ENCODE data around the gene CCSER2.

The CCSER2 gene

DNA sequence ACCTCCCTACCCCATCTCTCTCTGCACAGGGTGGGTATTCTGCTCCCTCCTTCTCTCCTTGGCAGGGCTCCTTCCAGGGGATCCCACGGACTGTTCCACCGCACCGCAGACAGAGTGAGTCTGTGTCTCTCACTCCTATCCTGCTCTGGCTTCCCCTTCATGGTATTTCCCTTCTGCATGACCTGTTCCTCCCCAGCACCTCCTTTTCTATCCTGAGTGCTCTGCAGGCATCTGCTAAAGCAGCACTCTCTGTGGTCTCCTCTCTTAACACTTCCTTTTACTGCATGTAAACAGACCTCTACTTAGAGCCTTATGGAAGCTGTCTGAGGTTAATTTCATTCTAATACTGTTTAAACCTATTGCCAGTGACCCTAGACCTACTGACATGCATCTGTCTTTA is 171.5 kb downstream of the CCSER2 start:
- no peak overlapping the region for H2AFZ ChIP-seq (ENCODE audit: low read length)
- no peak overlapping the region for H3K27ac ChIP-seq (ENCODE audit: low read depth, low read length, poor library complexity, severe bottlenecking)
- no peaks in the 10 kb centered on the region for H3K27me3 ChIP-seq (ENCODE audit: insufficient read depth, low read length)
- H3K36me3 ChIP-seq (ENCODE audit: insufficient read depth, low read length) = no peaks in the 10 kb centered on the region
- H3K9me3 ChIP-seq (ENCODE audit: low read length) = no peaks in the 10 kb centered on the region
- no peak overlapping the region for H3K4me2 ChIP-seq (ENCODE audit: low read length)
- H3F3A ChIP-seq (ENCODE audit: insufficient read depth, low read length) = no peaks in the 10 kb centered on the region
- TF ChIP-seq, protein P1, sequence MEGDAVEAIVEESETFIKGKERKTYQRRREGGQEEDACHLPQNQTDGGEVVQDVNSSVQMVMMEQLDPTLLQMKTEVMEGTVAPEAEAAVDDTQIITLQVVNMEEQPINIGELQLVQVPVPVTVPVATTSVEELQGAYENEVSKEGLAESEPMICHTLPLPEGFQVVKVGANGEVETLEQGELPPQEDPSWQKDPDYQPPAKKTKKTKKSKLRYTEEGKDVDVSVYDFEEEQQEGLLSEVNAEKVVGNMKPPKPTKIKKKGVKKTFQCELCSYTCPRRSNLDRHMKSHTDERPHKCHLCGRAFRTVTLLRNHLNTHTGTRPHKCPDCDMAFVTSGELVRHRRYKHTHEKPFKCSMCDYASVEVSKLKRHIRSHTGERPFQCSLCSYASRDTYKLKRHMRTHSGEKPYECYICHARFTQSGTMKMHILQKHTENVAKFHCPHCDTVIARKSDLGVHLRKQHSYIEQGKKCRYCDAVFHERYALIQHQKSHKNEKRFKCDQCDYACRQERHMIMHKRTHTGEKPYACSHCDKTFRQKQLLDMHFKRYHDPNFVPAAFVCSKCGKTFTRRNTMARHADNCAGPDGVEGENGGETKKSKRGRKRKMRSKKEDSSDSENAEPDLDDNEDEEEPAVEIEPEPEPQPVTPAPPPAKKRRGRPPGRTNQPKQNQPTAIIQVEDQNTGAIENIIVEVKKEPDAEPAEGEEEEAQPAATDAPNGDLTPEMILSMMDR (IDR thresholded peaks at IDR 0.05; ENCODE audit: low read length) = no peak
- no peak for TF ChIP-seq EZH2 (IDR thresholded peaks at IDR 0.05; ENCODE audit: borderline replicate concordance, low read length)
- H4K20me1 ChIP-seq (ENCODE audit: insufficient read depth, low read length) = no peaks in the 10 kb centered on the region
- H3K9ac ChIP-seq (ENCODE audit: low read length) = no peak overlapping the region
- H3K4me1 ChIP-seq (ENCODE audit: insufficient read depth, low read length, severe bottlenecking) = peaks cover 5% of the 10 kb centered on the region
- H3K79me2 ChIP-seq (ENCODE audit: insufficient read depth, low read length) = no peaks in the 10 kb centered on the region
- H3K4me3 ChIP-seq (ENCODE audit: low read depth, low read length, poor library complexity, severe bottlenecking) = no peak overlapping the region
- H3K9me2 ChIP-seq (ENCODE audit: low read depth, low read length) = no peaks in the 10 kb centered on the region

DNA sequence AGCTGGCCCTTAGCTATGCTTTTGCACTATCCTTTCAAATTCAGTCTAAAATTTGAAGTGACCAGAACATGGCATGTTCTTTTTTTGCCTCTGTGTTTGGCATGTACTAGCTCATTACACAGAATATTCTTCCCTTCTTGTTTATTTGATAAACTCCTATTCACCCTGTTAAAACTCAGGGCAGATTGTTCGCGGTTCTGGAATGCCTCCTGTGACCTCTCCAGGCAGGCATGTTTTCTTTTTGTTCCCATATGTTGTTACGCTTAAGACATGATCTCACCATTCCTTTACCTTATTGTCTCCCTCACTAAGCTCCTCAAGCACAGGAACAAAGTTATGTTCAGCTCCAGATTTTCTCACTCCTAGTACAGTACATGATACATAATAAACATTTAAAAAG is 181.7 kb downstream of the CCSER2 start:
- Histone ChIP-seq H3F3A (ENCODE audit: insufficient read depth, low read length) (no peaks in the 10 kb centered on the region), H3K27ac (ENCODE audit: low read depth, low read length, poor library complexity, severe bottlenecking) (no peak overlapping the region), H3K4me1 (ENCODE audit: insufficient read depth, low read length, severe bottlenecking) (no peaks in the 10 kb centered on the region), H3K4me3 (ENCODE audit: low read depth, low read length, poor library complexity, severe bottlenecking) (no peak overlapping the region), H3K79me2 (ENCODE audit: insufficient read depth, low read length) (no peaks in the 10 kb centered on the region), H3K27me3 (ENCODE audit: insufficient read depth, low read length) (no peaks in the 10 kb centered on the region), H3K36me3 (ENCODE audit: insufficient read depth, low read length) (peaks cover 11% of the 10 kb centered on the region), H3K9me3 (ENCODE audit: low read length) (no peaks in the 10 kb centered on the region), H3K9ac (ENCODE audit: low read length) (no peak overlapping the region), H2AFZ (ENCODE audit: low read length) (no peak overlapping the region), H3K9me2 (ENCODE audit: low read depth, low read length) (no peaks in the 10 kb centered on the region), H3K4me2 (ENCODE audit: low read length) (no peak overlapping the region), H4K20me1 (ENCODE audit: insufficient read depth, low read length) (no peaks in the 10 kb centered on the region)
- TF ChIP-seq, protein P1 (IDR thresholded peaks at IDR 0.05; ENCODE audit: low read length) = no peak
- TF ChIP-seq EZH2 (IDR thresholded peaks at IDR 0.05; ENCODE audit: borderline replicate concordance, low read length) = no peak

DNA sequence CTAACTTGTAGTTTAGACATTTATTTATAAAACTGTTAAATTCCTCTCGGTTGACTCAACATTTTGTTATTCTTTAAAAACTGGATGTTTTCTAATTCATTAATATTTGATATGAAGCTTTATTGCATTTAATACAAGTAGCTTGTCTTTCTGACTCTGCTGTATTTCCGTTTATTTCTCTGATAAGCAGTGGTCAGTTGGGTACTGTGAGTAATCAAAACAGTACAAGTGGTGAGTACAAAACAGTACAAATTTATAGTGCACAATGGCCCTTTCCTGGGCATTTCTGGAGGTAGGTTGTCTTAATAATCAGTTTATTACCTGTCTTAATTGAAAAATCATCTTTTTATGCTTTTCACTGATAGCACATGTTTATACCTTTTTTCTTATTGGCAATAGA is 182.7 kb downstream of the CCSER2 start:
- H3K79me2 ChIP-seq (ENCODE audit: insufficient read depth, low read length) = no peaks in the 10 kb centered on the region
- H3K9me3 ChIP-seq (ENCODE audit: low read length) = no peaks in the 10 kb centered on the region
- H3K9me2 ChIP-seq (ENCODE audit: low read depth, low read length) = no peaks in the 10 kb centered on the region
- H3K9ac ChIP-seq (ENCODE audit: low read length) = no peak overlapping the region
- no peaks in the 10 kb centered on the region for H3F3A ChIP-seq (ENCODE audit: insufficient read depth, low read length)
- no peak overlapping the region for H2AFZ ChIP-seq (ENCODE audit: low read length)
- no peaks in the 10 kb centered on the region for H3K4me1 ChIP-seq (ENCODE audit: insufficient read depth, low read length, severe bottlenecking)
- no peak for TF ChIP-seq EZH2 (IDR thresholded peaks at IDR 0.05; ENCODE audit: borderline replicate concordance, low read length)
- TF ChIP-seq, protein P1 (IDR thresholded peaks at IDR 0.05; ENCODE audit: low read length) = no peak
- no peak overlapping the region for H3K27ac ChIP-seq (ENCODE audit: low read depth, low read length, poor library complexity, severe bottlenecking)
- peaks cover 11% of the 10 kb centered on the region for H3K36me3 ChIP-seq (ENCODE audit: insufficient read depth, low read length)
- no peak overlapping the region for H3K4me3 ChIP-seq (ENCODE audit: low read depth, low read length, poor library complexity, severe bottlenecking)
- H4K20me1 ChIP-seq (ENCODE audit: insufficient read depth, low read length) = no peaks in the 10 kb centered on the region
- H3K27me3 ChIP-seq (ENCODE audit: insufficient read depth, low read length) = no peaks in the 10 kb centered on the region
- no peak overlapping the region for H3K4me2 ChIP-seq (ENCODE audit: low read length)
